HG03439 (cell line): ENCODE results near the gene GPC5.
"Not testable (repeated sequence)": the region's sequence is repeated elsewhere in the genome, so short reads cannot be mapped to it uniquely, and the experiment has no call there.

ENCODE experiments used
- ATAC-seq: cut with Tn5 transposase; IDR thresholded peaks from one replicate; pipeline ENCODE4 v1.9.1; 2021; ENCODE audit warnings: mild to moderate bottlenecking, moderate library complexity; ENCODE audit not compliant: unreplicated experiment

The GPC5 gene

DNA sequence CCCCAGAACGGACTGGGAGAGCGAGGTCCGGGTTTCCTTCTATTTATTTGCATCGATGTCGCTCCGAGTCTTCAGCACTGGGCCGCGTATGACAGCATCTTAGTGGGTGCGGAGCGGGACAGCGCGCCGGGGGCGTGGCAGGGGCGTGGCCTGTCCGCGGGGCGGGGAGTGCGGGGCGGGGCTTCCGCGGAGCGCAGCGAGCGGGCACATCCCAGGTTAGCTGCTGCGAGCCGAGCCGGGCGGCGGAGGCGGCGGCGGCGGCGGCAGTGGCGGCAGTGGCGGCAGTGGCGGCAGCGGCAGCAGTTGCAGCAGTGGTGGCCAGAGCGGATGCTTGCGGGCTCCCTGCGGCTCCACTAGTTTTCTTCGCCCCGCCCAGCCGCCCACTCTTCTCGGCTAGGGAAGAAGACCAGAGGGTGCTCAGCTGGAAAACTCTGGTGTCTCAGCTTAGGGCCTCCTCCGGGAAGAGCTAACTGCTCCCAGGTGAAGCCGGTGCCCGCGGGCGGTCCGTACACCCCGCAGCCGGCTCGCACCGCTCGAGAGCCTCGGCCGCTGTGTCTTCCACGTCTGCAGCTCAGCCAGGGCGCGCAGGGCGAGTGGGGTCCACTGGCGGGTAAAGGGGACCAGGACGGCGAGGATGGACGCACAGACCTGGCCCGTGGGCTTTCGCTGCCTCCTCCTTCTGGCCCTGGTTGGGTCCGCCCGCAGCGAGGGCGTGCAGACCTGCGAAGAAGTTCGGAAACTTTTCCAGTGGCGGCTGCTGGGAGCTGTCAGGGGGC is at the start of gene GPC5:
Gene GPC5 (plus strand): TSS at position 209 of the 776 bp plus-strand sequence.
- peak; percentile 98 for ATAC-seq

DNA sequence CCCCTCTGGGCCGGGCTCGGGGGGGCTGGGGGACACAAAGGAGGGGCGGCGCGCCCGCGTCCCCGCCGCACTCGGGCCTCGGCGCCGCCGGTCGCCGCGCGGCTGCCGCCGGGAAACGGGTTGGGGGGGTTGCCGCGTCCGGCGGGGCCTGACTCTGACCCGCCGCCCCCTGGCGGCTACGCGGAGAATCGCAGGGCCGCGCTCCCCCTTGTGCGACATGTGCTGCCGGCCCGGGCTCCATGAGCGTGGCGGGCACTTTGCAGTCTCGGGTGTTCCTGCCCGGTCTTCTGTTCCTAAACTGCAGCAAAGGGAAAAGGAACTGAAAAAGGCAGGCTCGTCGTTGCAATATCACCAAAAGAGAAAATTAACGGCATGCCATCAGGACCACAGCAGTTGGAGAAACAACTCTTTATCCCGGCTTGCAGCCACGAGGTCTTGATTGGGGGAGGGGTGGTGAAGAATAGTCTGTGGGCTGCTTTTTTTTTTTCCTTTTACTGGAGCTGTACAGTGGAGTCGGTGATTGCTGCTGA is 49.5 kb upstream of the GPC5 start:
- peak; percentile 50 for ATAC-seq

DNA sequence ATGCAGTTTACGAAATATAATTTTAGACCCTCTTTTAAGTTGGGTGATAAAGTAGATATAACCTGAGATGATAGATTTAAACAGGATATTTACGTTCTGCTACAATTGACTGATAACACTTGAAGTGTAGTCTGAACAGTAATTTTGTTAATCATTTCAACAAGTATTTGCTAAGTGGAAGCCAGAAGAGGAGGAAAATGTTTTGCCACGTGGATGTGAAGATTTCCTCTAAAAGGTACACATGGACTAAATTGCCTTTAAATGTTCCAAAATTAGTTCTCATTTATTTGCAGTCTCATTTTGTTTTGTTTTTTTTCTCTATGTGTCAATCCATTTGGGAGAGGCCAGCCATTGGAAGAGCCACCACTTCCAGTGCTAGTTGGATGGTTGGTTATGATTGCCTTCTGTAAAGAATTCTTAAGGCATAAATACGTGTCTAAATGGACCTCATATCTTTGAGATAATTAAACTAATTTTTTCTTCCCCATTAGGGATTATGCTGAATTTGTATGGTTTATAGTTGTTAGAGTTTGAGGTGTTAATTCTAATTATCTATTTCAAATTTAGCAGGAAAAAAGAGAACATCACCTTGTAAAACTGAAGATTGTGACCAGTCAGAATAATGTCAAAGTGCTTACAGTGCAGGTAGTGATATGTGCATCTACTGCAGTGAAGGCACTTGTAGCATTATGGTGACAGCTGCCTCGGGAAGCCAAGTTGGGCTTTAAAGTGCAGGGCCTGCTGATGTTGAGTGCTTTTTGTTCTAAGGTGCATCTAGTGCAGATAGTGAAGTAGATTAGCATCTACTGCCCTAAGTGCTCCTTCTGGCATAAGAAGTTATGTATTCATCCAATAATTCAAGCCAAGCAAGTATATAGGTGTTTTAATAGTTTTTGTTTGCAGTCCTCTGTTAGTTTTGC is 48.2 kb upstream of the GPC5 start:
- ATAC-seq, result no peak

DNA sequence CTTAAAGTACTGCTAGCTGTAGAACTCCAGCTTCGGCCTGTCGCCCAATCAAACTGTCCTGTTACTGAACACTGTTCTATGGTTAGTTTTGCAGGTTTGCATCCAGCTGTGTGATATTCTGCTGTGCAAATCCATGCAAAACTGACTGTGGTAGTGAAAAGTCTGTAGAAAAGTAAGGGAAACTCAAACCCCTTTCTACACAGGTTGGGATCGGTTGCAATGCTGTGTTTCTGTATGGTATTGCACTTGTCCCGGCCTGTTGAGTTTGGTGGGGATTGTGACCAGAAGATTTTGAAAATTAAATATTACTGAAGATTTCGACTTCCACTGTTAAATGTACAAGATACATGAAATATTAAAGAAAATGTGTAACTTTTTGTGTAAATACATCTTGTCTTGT is 47.3 kb upstream of the GPC5 start:
- ATAC-seq, result no peak

DNA sequence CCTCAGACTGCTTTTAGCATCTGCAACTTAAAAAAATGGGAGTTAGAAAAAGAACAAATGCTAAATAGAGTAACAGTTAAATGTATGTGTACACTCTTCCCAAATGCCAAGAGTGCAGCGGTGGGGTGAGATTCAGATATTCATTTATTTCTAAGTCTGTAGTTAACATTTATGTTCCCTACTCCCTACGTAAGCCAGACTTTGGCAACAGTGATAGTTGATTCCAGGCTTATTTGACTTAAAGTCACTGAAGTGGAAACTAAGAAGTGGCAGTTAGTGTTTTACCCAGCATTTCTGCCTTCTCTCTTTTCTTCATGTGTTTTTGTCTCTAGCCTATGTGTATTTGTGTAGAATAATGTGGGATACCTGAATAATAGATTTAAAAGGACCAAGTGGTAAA is 46.4 kb upstream of the GPC5 start:
- no peak for ATAC-seq

DNA sequence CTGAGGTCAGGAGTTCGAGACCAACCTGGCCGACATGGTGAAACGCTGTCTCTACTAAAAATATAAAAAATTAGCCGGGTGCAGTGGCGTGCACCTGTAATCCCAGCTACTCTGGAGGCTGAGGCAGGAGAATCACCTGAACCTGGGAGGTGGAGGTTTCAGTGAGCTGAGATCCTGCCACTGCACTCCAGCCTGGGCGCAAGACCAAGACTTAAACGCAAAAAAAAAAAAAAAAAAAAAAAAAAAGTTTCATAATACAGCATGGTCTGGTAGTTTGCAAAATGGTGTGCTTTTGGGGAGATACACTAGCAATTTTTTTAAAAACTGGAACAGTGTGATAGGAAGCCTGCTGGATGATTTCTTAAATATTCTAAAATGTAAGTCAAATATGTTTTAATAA is 45.5 kb upstream of the GPC5 start:
- ATAC-seq, result not testable (repeated sequence)

DNA sequence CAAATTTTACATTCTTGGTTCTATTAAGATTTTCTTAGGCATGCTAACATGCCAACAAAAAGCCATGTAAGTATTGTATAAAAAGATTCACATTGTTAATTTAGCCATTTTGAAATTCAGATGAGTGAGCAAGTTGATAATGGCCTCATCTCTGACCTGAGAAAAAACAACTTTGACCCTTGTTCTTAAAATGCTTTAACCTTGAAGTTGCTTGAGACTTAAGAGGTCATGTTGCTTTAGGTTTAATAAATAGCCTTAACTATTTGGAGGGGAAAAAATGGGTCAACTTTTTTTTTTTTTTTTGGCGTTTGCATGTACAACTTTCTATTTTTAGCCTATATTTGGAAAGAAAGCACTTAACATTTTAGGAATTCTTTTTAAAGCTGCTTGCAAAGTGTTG is 44.9 kb upstream of the GPC5 start:
- no peak for ATAC-seq

DNA sequence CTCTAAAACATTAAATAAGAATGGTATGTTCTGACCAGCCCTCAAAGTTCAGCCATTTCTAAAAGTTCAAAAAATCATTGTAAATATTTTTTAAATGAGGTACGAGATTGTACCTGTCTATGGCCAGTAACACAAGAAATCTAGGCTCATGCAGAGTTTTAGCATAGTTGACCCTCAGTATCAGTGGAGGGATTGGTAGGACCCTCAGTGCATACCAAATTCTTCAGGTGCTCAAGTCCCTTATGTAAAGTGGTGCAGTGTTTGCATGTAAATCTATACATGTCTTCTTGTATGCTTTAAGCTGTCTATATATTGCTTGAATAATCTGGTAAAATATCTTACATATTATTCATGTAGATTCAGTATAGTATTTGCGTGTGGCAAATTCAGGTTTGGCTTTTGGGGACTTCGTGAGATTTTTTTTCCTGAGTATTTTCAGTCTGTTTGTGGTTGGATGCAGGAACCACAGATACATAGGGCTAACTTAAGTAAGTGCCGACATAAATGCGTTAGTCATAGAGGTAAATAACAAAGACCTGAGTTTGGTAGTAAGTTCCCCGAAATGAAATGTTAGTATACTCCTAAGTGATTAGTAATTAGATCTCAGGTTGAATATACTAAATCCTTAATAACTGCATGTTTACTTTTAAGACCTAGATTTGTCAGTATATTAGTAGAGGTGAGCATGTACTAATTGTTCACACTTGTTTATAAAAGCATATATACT is 43.2 kb upstream of the GPC5 start:
- ATAC-seq, result no peak

DNA sequence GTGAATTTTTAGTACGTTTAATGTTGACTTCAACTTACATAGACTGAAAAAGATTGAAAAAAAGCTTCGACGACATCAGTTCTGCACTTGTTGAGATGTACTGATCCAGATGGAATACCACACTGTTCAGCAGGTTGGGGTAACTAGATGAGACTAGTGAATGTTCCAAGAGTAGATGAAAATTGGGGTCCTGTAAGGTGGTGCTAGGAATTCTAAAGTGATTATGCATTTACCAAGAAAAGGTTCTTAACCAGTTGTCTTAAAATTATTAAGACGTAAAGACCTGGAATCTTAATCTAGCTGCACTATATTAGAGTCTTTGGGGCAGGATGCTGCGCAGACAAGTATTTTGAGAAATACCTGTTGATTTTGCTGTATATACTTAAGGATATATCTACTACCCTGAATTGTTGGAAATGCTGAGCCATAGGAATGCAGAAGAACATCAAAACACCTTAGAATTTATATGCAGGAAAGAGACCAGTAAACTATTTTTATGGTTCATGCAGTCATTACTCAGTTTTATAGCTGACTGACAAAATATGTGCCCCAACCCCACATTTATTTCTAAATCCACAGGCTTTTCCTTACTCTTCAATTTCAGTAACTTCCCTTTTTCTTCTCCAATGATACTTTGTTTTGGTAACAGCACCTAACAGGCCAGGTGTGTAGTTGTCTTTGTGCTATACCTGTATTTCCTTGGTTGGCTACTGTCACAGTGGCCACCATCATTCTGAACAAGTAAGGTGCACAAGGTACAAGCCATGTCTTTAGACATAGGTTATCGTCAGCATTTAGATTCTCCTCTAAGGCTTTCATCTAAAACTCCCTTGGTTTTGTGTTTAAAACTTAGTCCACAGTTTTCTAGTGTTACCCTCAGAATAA is 42.4 kb upstream of the GPC5 start:
- ATAC-seq, result no peak

DNA sequence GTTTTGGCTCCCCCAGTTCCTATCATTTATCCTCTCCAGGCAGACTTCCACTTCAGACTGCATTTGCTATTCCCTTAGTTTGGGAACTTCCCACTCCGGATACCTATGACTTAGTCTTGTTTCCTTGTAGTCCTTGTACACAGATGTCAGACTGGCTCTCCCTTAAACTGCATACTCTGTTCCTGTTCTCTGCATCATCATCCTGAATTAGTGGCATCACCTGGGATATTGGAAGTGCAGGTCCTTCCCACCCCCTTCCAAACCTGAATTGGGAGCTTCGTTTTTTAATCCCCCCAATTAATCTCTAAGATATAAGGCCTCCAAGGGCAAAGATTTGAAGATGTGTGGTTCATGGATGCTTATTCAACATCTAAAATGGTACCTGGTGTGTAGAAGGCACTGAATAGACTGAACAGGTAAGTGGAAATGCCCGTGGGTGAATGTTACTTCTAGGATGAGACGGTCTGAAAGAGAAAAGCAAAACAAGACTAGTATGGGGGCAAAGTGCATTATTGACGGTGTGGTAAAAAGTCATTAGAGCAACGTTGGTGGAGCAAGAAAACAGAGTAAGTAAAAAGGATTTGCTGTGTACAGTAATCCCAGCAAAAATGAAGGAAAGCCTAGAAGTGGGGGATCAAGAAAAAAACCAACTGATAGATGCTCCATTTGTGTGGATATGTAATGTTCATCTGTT is 41.4 kb upstream of the GPC5 start:
- ATAC-seq, result no peak

DNA sequence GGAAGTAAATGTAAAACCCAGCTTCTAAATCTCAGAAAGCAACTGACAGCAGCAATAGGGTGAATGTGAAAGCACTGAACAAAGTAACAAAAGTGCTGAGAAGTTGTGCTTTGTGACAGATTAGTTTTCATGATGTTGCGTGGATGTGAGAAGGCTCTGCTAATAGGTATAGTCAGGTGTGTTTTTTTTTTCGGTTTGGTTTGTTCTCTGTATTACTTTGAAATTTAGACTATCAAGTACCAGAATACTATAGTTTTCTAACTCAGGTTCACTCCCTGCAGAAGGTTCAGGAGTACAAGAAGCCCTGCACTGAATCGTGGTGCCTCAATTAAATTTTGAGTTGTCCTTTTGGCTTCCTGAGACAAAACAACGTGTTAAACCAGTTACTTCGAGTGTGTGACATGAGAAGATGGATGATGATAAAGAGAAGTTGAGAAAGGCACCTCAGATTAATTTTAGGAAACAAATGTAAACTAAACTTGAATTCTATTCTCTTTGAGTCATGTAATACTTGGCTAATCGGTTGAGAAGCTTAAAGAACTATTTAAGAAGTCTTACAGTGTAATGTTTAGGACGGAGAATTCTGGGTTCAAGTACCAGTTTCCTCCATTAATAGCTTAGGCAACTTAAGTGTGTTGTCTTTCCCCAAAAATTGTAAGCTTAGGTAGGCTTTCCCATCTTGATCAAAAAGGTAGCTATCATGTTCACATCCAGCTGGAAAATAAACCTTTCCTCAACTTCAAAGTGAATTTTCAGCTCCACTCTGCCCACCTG is 40.6 kb upstream of the GPC5 start:
- ATAC-seq, result no peak

DNA sequence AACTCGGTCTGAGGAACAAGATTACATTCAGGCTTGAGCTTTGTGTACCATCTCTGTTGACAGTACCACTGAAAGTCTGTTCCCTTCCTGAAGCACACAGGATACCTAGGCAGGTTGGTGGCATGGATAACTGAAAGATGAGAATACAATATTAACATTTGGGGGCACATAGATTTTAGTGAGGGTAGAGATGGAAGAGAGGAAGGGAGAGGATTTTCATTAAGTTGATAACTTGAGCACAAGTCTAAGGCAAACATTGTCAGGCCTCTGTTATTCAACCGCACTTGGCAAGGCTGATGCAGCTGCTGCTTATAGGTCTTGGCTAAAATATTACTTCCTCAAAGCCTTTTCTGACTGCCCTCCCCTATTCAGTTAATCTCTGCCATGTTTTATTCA is 40.0 kb upstream of the GPC5 start:
- ATAC-seq, result no peak

DNA sequence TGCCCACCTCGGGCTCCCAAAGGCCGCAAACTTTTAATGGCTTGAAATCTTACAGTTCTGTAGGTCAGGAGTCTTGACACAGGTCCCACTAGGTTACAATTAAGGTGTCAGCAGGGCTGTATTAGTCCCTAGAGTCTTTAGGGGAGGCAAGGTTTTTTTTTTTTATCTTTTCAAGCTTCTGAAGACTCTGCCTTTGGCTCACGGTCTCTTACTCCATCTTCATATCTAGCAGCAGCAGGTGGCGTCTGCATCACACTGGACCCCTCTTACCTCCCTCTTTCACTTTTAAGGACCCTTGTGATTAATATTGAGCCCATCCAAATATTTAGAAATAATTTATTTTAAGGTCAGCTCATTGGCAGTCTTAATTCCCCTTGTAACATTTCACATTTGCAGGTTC is 39.3 kb upstream of the GPC5 start:
- no peak for ATAC-seq

DNA sequence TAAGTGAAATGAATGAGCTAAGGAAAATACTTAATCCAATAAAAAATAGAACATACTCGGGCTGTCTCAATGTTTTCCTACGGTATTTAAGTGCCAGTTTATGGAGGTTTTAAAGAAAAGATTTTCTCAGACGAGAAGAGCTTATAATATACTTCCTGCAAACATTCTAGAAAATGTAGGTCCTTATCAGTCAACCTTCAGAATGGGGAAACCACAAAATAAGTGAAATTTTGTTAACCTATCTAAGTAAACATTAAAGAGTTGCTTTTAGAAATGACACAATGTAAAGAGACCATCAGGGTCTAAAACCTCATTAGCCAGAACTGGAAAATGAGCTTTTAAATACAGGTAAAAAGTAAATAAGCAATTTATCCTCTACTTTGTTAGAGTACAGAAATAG is 38.8 kb upstream of the GPC5 start:
- no peak for ATAC-seq

DNA sequence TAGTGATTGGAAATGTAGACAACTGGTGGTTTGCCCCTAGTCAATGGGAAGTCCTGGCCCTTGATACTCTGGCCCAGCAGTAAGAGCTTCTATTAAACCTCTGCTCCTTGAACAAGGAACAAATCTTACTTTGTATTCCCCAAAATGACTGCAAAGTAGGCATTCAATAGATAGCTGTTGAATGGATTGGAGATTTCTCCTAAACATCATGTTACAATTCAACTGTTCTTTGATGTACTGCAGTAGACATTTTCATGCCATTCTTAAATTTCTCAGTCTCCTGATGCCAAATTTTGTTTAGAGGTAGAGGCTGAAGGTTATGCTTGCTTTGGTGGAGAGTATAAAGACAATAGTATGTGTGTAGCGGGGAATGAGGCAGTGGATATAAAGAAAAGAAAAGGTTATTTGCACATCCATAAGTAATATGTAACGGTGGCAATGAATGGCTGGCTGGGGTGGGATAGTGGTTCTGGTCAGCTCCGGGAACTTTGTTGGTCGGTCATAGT is 38.1 kb upstream of the GPC5 start:
- ATAC-seq, result no peak

DNA sequence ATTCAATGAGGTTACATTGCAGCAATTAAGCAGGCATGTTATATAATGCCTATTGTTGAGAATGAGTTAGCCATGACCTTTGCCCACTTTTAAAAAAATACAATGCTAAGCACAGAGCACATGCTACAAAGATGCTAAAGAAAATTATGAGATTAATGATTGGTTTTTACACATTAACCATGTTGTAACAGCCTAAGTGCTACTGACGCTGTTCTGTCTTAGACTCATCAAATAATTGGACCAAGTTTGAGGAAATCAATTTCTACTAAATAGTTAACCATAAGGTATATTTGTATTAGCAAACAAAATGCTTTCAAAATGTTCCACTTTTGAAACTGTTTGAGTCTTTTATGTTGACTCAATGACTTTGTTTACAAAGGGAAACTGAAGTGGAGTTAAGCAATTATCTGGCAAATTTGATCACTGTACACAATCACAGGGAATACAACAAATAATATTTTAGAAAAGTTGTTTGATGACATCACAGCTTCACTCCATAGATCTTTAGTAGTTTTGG is 36.6 kb upstream of the GPC5 start:
- ATAC-seq, result no peak

DNA sequence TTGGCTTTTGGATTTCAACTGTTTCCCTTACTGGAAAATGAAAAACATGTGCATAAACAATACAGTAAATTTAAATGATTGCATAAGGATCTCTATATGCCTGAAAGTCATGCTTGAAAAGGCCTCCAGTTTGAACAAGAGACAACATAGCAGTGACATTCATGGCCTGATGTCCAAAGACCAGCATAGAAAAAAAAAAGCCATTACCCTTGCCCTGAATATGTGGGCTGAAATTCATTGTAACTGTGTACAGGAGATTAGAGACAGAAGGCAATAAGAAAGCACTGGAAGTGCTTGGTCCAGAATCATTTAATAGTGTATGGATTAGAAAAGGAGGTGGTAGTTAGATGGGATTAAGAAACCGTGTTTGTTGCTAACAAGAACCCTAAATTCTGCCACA is 35.5 kb upstream of the GPC5 start:
- no peak for ATAC-seq

DNA sequence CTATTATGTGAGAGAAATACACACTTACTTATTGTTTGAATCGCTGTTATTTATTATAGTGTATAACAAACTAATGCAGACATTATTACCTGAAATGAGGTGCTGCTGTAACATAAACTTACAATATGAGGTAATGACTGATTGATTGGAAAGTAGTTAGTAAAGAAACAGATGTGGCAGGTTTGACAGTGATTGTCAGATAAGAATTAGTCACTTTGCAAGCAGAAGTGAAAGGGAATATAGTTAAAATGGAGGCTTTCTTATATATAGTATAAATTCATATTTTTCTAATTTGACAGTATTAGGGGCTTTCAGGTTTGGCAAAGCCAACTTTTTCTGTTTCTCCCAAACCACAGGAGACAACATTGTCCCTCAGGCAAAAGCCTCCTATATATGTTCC is 30.3 kb upstream of the GPC5 start:
- no peak for ATAC-seq
